Stimulated activated memory B cell treated with anti-CD40 and anti-IgM and Interleukin-4, amounts not matched to agents 10 μg/mL and 1 μg/mL and 100 μg/mL, for 72 hours (primary cell): ENCODE measurements around the gene CHRNB2.

ENCODE experiments used
- ATAC-seq: fragments of 150-1000 bp; cut with Tn5 transposase; 2 replicates; pipeline ENCODE4 v1.10.0; 2021
- H3K27ac Mint-ChIP-seq: one replicate; pipeline ENCODE4 v1.8.0; 2022; ENCODE audit warnings: mild to moderate bottlenecking, mixed read lengths
- H3K27me3 Mint-ChIP-seq: one replicate; pipeline ENCODE4 v1.8.0; 2022; ENCODE audit warnings: mixed read lengths
- H3K36me3 Mint-ChIP-seq: one replicate; pipeline ENCODE4 v1.8.0; 2022; ENCODE audit warnings: mixed read lengths
- H3K4me1 Mint-ChIP-seq: one replicate; pipeline ENCODE4 v1.8.0; 2022; ENCODE audit warnings: mixed read lengths
- H3K4me3 Mint-ChIP-seq: one replicate; pipeline ENCODE4 v1.8.0; 2022; ENCODE audit warnings: mild to moderate bottlenecking, moderate library complexity, mixed read lengths
- H3K9me3 Mint-ChIP-seq: one replicate; pipeline ENCODE4 v1.8.0; 2022; ENCODE audit warnings: mixed read lengths

Gene CHRNB2

GRCh38 chr1:154565876-154566275 is 1.7 kb upstream of the CHRNB2 start:
- Mint-ChIP-seq H3K9me3 (no peaks in the 10 kb centered on the region), H3K27me3 (peaks cover 28% of the 10 kb centered on the region), H3K4me3 (no peak overlapping the region), H3K4me1 (peaks cover 12% of the 10 kb centered on the region), H3K36me3 (no peaks in the 10 kb centered on the region), H3K27ac (no peak overlapping the region)
- ATAC-seq: no peak

- no peaks in the 10 kb centered on the region for H3K9me3 Mint-ChIP-seq
- H3K27ac Mint-ChIP-seq: no peak overlapping the region
- no peak overlapping the region for H3K4me3 Mint-ChIP-seq
- ATAC-seq: no peak
- peaks cover 45% of the 10 kb centered on the region for H3K27me3 Mint-ChIP-seq
- H3K36me3 Mint-ChIP-seq: no peaks in the 10 kb centered on the region
- H3K4me1 Mint-ChIP-seq: peaks cover 12% of the 10 kb centered on the region
These were observed 708 bp downstream of the CHRNB2 start for GRCh38 chr1:154568157-154568815.

GRCh38 chr1:154571244-154571963 is 3.8 kb downstream of the CHRNB2 start:
- Mint-ChIP-seq H3K27me3 (peaks cover 57% of the 10 kb centered on the region), H3K27ac (no peak overlapping the region), H3K9me3 (no peaks in the 10 kb centered on the region), H3K36me3 (no peaks in the 10 kb centered on the region), H3K4me1 (peaks cover 19% of the 10 kb centered on the region), H3K4me3 (no peak overlapping the region)
- no peak for ATAC-seq

GRCh38 chr1:154571964-154572288 is 4.3 kb downstream of the CHRNB2 start:
- Mint-ChIP-seq H3K27ac (no peak overlapping the region), H3K36me3 (no peaks in the 10 kb centered on the region), H3K27me3 (peaks cover 52% of the 10 kb centered on the region), H3K4me3 (no peak overlapping the region), H3K9me3 (no peaks in the 10 kb centered on the region), H3K4me1 (peaks cover 19% of the 10 kb centered on the region)
- ATAC-seq: no peak

DNA sequence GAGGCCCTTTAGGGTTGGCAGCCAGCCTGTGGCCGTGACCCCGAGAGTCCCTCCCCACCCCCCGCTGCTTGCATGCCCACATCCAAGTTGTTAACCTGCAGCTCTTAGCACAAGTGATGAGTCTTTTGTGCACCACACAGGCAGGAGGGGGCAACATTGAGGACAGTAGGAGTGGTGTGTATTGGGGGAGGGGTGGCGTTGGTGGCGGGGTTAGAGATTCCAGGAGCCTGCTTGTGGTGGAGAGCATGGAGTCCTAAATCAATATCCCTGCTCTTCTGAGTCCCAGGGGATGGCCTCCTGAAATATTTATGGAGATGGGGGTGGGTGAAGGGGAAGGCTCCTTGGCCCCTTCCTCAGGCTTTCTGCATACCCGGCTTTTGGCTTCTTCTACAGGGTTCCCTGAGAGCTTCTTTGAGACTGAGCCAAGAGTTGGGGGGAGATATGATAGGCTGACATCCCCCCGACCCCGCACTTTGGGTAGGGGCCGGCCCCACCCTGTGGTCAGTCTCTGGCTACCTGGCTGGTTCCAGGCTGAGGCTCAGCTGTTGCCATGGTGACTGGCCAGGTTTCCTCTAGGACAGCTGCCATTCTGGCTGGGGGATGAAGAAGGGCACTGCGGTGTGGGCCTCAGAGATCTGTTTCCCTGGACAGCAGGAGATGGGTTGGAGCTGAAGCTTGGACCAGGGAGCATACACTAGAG is 5.0 kb downstream of the CHRNB2 start:
- Mint-ChIP-seq H3K9me3 (no peaks in the 10 kb centered on the region), H3K27ac (no peak overlapping the region), H3K4me3 (no peak overlapping the region), H3K36me3 (no peaks in the 10 kb centered on the region), H3K4me1 (peaks cover 15% of the 10 kb centered on the region), H3K27me3 (peaks cover 45% of the 10 kb centered on the region)
- no peak for ATAC-seq

- Mint-ChIP-seq H3K4me1 (peaks cover 10% of the 10 kb centered on the region), H3K9me3 (no peaks in the 10 kb centered on the region), H3K4me3 (no peak overlapping the region), H3K27me3 (peaks cover 40% of the 10 kb centered on the region), H3K36me3 (no peaks in the 10 kb centered on the region), H3K27ac (no peak overlapping the region)
- ATAC-seq: no peak
These were observed 5.6 kb downstream of the CHRNB2 start for GRCh38 chr1:154573168-154573510.

DNA sequence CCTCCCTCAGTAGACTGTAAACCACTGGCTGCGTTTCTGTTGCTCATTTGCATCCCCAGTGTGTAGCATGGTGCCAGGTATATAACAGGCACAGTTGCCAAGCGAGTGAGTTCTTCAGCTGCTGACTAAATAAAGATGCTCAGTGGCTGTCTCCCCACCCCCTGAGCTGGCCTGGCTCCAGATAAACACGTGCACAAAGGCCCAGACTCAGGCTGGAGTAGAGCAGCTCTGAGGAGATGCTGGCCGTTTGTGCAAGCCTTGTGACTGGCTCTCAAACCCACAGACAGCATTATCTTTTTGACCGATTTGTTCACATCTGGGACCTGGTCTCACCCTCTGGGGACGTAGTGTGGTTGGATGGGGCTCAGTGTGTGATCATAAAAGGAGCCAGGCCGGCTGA is 7.1 kb downstream of the CHRNB2 start:
- H3K36me3 Mint-ChIP-seq: peaks cover 13% of the 10 kb centered on the region
- peaks cover 8% of the 10 kb centered on the region for H3K4me1 Mint-ChIP-seq
- no peak for ATAC-seq
- no peaks in the 10 kb centered on the region for H3K9me3 Mint-ChIP-seq
- H3K27me3 Mint-ChIP-seq: peaks cover 33% of the 10 kb centered on the region
- no peak overlapping the region for H3K4me3 Mint-ChIP-seq
- H3K27ac Mint-ChIP-seq: no peak overlapping the region

GRCh38 chr1:154575147-154575927 is 7.8 kb downstream of the CHRNB2 start:
- no peaks in the 10 kb centered on the region for H3K9me3 Mint-ChIP-seq
- H3K4me3 Mint-ChIP-seq: no peak overlapping the region
- H3K4me1 Mint-ChIP-seq: peaks cover 8% of the 10 kb centered on the region
- H3K27me3 Mint-ChIP-seq: peaks cover 33% of the 10 kb centered on the region
- no peak overlapping the region for H3K27ac Mint-ChIP-seq
- peaks cover 17% of the 10 kb centered on the region for H3K36me3 Mint-ChIP-seq
- ATAC-seq: no peak

GRCh38 chr1:154575951-154576566 is 8.5 kb downstream of the CHRNB2 start:
- peaks cover 24% of the 10 kb centered on the region for H3K36me3 Mint-ChIP-seq
- ATAC-seq: peak; percentile 7

GRCh38 chr1:154577346-154578057 is 9.9 kb downstream of the CHRNB2 start:
- Mint-ChIP-seq H3K36me3 (peaks cover 36% of the 10 kb centered on the region), H3K4me3 (no peak overlapping the region), H3K9me3 (no peaks in the 10 kb centered on the region), H3K27me3 (peaks cover 16% of the 10 kb centered on the region), H3K4me1 (peaks cover 8% of the 10 kb centered on the region), H3K27ac (no peak overlapping the region)
- ATAC-seq: no peak

More at GRCh38 chr1:154575951-154576566, 8.5 kb downstream of the CHRNB2 start:
- Mint-ChIP-seq H3K27ac (no peak overlapping the region), H3K4me3 (no peak overlapping the region), H3K27me3 (peaks cover 30% of the 10 kb centered on the region), H3K4me1 (peaks cover 8% of the 10 kb centered on the region), H3K9me3 (no peaks in the 10 kb centered on the region)

DNA sequence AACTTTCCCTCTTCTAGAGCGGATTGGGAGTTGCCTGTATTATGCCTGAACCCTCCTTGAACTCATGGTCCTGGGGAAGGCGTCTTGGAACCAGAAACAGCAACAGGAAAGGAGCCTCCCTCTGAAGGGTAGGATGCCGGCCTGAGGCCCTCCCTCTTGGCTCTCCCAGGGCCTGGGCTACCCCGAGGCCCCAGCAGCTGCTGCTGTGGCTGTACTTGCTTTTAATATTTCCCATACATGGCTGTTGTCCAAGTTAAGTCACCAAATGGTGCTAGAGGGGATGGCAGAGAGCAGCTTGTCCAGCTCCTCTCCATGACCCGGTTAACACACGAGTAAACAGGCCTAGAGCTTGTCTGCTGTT is 10.5 kb downstream of the CHRNB2 start:
- Mint-ChIP-seq H3K27me3 (peaks cover 15% of the 10 kb centered on the region), H3K36me3 (peaks cover 37% of the 10 kb centered on the region), H3K4me3 (no peak overlapping the region), H3K9me3 (no peaks in the 10 kb centered on the region), H3K27ac (no peak overlapping the region), H3K4me1 (peaks cover 8% of the 10 kb centered on the region)
- ATAC-seq: no peak

DNA sequence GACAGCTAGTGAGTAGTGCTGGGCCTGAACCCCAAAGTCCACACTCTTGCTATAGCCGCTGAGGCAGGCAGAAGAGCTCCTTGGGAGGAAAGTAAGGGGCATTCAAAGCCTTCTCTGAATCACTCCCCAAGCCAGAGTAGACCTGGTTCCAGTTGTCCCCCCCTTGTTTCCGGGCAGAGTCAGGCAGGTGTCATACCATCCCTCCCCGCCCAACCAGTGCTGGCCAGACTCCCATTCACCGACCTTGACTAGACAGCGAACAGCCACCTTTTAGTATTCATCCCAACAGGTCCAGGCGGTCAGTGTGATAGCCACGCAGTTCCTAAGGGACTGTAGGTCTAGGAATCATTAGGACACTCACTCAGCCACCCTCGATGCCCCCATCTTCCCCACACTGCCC is 11.8 kb downstream of the CHRNB2 start:
- Mint-ChIP-seq H3K27me3 (peaks cover 4% of the 10 kb centered on the region), H3K27ac (no peak overlapping the region), H3K36me3 (peaks cover 49% of the 10 kb centered on the region), H3K4me1 (peaks cover 14% of the 10 kb centered on the region), H3K9me3 (no peaks in the 10 kb centered on the region), H3K4me3 (no peak overlapping the region)
- no peak for ATAC-seq

DNA sequence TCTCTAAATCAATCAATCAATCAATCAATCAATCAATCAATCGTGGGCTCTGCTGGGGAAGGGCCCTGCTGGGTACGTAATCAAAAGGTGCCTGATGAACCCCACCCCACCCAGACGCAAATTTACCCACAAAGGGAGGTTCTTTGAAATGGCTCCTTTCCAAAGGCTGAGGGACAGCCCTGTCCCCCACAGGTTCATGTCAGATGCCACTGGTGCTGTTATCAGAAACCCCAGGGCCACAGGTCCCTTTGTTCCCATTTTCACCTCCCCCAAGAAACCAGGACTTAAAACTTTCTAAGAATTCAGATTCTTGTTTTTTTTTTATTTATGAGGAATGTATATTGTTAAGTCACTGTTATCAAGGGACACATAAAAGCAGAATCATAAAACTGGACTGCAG is 14.2 kb downstream of the CHRNB2 start:
- H3K4me1 Mint-ChIP-seq: peaks cover 29% of the 10 kb centered on the region
- H3K27ac Mint-ChIP-seq: no peak overlapping the region
- H3K4me3 Mint-ChIP-seq: no peak overlapping the region
- no peak for ATAC-seq
- no peaks in the 10 kb centered on the region for H3K9me3 Mint-ChIP-seq
- H3K27me3 Mint-ChIP-seq: no peaks in the 10 kb centered on the region
- peaks cover 73% of the 10 kb centered on the region for H3K36me3 Mint-ChIP-seq

DNA sequence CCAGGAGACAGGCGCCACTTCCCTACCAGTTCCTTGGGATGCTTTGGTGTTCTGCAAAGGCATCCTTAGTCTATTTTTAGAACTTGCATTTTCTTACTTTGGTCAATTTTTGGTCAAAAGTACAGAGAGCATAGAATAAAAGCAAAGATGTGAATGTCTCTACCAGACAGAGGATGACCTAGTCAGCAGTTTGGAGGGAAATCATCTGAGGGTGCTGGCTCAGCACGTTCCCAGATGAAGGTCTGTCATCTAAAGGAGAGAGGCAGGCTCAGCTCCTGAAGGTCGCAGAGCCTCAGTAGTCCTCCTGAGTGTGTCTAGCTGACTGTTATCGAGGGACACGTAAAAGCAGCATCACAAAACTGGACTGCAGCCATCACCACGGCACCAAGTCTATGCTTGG is 15.3 kb downstream of the CHRNB2 start:
- H3K36me3 Mint-ChIP-seq: peaks cover 85% of the 10 kb centered on the region
- H3K27ac Mint-ChIP-seq: no peak overlapping the region
- H3K9me3 Mint-ChIP-seq: no peaks in the 10 kb centered on the region
- H3K4me1 Mint-ChIP-seq: peaks cover 29% of the 10 kb centered on the region
- ATAC-seq: no peak
- no peak overlapping the region for H3K4me3 Mint-ChIP-seq
- no peaks in the 10 kb centered on the region for H3K27me3 Mint-ChIP-seq
